Measurements from ENCODE around the gene NECAB2. TPM values are rescaled to one million over a fixed set of nuclear protein-coding genes. Genes with fewer than 3 reads are reported as not detected.

The NECAB2 gene
- total and polyA plus RNA-seq, 2 of the 8 experiments (the other 6 are each of a cell fraction or from before 2014, with no cell fraction given): 3.6 to 4.2 TPM

DNA sequence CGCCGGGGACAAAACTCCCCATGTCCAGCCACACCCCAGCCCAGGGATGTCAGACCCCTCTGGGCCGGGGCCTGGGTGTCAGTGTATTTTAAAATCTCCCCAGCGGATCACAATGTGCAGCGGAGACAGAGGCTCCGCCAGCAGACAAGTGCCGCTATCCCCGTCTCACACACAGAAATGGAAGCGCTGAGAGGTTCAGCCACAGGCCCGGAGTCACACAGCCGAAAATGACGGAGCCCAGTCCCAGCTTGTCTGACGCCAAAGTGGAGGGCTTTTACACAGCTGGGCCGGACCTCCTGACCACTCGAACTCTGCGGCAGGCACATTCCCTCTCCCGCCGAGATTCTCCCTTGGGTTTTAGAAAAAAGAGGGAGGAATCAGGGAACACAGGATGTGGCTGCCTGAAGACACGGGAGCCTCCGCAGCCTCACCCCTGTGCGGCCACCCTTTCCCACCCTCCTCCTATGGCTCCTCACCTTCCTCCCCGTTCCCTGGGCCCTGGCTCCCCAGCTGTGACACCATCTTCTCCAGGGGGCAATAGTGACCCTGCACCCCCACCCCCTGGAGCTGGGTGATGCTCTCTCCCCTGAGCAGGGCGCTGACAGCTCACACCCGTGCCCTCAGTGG is 21.8 kb upstream of the NECAB2 start (continued):
- TF ChIP-seq CHD7 (IDR thresholded peaks at IDR 0.05; ENCODE audit: insufficient replicate concordance, low read length): no peak
- no peak for TF ChIP-seq SUZ12 (IDR thresholded peaks at IDR 0.05; ENCODE audit: low read length)
- no peak for TF ChIP-seq MAFK (IDR thresholded peaks at IDR 0.05; ENCODE audit: low read depth, low read length)
- no peak for TF ChIP-seq CBX8 (IDR thresholded peaks at IDR 0.05; ENCODE audit: borderline replicate concordance, low read depth, low read length)
- no peak for TF ChIP-seq EZH2 (IDR thresholded peaks at IDR 0.05; ENCODE audit: low read depth, low read length, severe bottlenecking)
- no peak for TF ChIP-seq TAF7 (optimal IDR thresholded peaks at IDR 0.05; ENCODE audit: borderline replicate concordance, low read depth, low read length)
- no peak for TF ChIP-seq TEAD4 (IDR thresholded peaks at IDR 0.05; ENCODE audit: low read depth, low read length)
- TF ChIP-seq, protein P1, sequence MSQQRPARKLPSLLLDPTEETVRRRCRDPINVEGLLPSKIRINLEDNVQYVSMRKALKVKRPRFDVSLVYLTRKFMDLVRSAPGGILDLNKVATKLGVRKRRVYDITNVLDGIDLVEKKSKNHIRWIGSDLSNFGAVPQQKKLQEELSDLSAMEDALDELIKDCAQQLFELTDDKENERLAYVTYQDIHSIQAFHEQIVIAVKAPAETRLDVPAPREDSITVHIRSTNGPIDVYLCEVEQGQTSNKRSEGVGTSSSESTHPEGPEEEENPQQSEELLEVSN (IDR thresholded peaks at IDR 0.05): no peak
- no peak for TF ChIP-seq HDAC2 (IDR thresholded peaks at IDR 0.05; ENCODE audit: borderline replicate concordance in 1 of 2, low read depth in 2 of 2, low read length in 2 of 2)
- TF ChIP-seq CREB1 (IDR thresholded peaks at IDR 0.05): no peak
